Endodermal cell (in vitro differentiated cells): Measurements from ENCODE around the gene FGFRL1. TPM values are rescaled to one million over a fixed set of nuclear protein-coding genes. Genes with fewer than 3 reads are reported as not detected.

Experiments
- DNase-seq: peaks from one replicate; pipeline ENCODE4 v3.0.0-alpha.2; 2017
- H3K27ac ChIP-seq: 2 replicates; pipeline ENCODE4 v1.5.1; 2013; ENCODE audit warnings: mild to moderate bottlenecking, low read depth, low read length, moderate library complexity
- H3K27me3 ChIP-seq: 2 replicates; pipeline ENCODE4 v1.6.1; 2013; ENCODE audit warnings: mild to moderate bottlenecking, low read length, moderate library complexity; ENCODE audit not compliant: insufficient read depth, control insufficient read depth, poor library complexity, severe bottlenecking
- H3K36me3 ChIP-seq: 2 replicates; pipeline ENCODE4 v1.7.0; 2013; ENCODE audit warnings: mild to moderate bottlenecking, low read length, moderate library complexity; ENCODE audit not compliant: control insufficient read depth, insufficient read depth
- H3K4me1 ChIP-seq: one replicate; pipeline ENCODE4 v1.7.0; 2013; ENCODE audit warnings: low read length; ENCODE audit not compliant: control insufficient read depth, insufficient read depth
- H3K4me3 ChIP-seq: 2 replicates; pipeline ENCODE4 v1.5.1; 2013; ENCODE audit warnings: mild to moderate bottlenecking, low read length, moderate library complexity
- H3K9ac ChIP-seq: 2 replicates; pipeline ENCODE4 v1.6.1; 2013; ENCODE audit warnings: mild to moderate bottlenecking, low read length, moderate library complexity; ENCODE audit not compliant: poor library complexity, severe bottlenecking; ENCODE audit errors: extremely low read depth
- H3K9me3 ChIP-seq: 2 replicates; pipeline ENCODE4 v1.6.1; 2013; ENCODE audit warnings: mild to moderate bottlenecking, low read length, moderate library complexity; ENCODE audit not compliant: control insufficient read depth
- H3K27ac Mint-ChIP-seq: 2 replicates; pipeline ENCODE4 v1.8.0; 2020; ENCODE audit warnings: mixed read lengths
- H3K27me3 Mint-ChIP-seq: 2 replicates; pipeline ENCODE4 v1.8.0; 2021; ENCODE audit warnings: mild to moderate bottlenecking, mixed read lengths; ENCODE audit not compliant: insufficient read depth
- H3K36me3 Mint-ChIP-seq: 2 replicates; pipeline ENCODE4 v1.8.0; 2020; ENCODE audit warnings: low read depth, mixed read lengths
- H3K4me1 Mint-ChIP-seq: 2 replicates; pipeline ENCODE4 v1.8.0; 2020; ENCODE audit warnings: mixed read lengths
- H3K4me3 Mint-ChIP-seq: 2 replicates; pipeline ENCODE4 v1.8.0; 2020; ENCODE audit warnings: mild to moderate bottlenecking, moderate library complexity, mixed read lengths
- H3K9me3 Mint-ChIP-seq: 2 replicates; pipeline ENCODE4 v1.8.0; 2020; ENCODE audit warnings: mild to moderate bottlenecking, mixed read lengths
- WGBS, 2 experiments: methylation state at CpG; one replicate each; pipeline versions ENCODE4 v1.1.5 to v1.1.7; 2013; ENCODE audit warnings: missing lambda C conversion rate in 2 of 2, mixed read lengths in 1 of 2; ENCODE audit not compliant: insufficient coverage in 1 of 2, insufficient read length in 1 of 2; 5-methylcytosine and 5-hydroxymethylcytosine counted together
- total RNA-seq, 2 donors: library from RNA; stranded (reverse); fragmentation: NEBNext Ultra II Directional in 1 of 2; extraction: Animal tissue kit (Norgen Biotek cat#: 25700) in 1 of 2; gene quantifications; 2 replicates in 1 of 2; 3 replicates in 1 of 2; pipeline ENCODE4 v1.2.1, GENCODE V29; 2021
- TF ChIP-seq, protein P1 (sequence below): fragments of 200-600 bp; sonication (generic); conservative IDR thresholded peaks from 2 replicates; pipeline ENCODE4 v1.5.0; 2021; ENCODE audit warnings: antibody characterized with exemption, mild to moderate bottlenecking

The FGFRL1 gene
- total RNA-seq, 2 donors from 2014 or later: 51.0 to 93.3 TPM

DNA sequence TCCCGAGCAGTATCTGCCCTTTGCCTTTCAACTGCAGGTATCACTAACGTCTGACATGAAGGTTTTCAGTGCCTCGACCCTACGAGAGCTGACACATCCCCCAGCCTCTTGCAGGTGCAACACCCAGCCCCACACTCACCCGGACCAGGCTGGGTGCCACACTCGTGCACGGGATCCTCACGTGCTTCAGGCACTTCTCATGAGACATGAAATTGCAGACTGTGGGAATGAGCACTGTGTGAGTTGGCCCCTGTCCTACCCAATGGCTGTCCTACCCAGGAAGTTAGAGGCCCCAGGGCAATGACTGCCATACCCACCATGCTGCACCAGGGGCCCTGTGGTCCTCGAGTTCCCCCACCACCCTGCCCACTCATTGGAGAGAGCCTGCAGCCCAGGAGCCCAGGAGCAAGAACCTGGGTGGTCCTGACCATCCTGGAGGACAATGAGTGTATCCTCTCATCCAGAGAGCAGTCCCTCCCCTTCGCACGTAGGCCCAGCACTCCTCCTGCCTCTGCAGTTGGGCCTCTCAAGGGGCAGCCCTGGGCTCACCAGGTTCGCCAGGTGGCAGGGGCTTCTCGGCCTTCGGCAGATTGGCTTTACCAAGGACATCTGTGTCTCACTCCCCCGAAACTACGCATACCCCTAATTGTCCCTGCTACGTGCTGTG lies 40.4 kb upstream of the FGFRL1 start:
- H3K36me3 Mint-ChIP-seq: peaks cover 3% of the 10 kb centered on the region
- Histone ChIP-seq H3K4me1 (no peaks in the 10 kb centered on the region), H3K9me3 (no peaks in the 10 kb centered on the region), H3K9ac (no peak overlapping the region), H3K27ac (no peak overlapping the region), H3K27me3 (peaks cover 9% of the 10 kb centered on the region), H3K4me3 (no peak overlapping the region), H3K36me3 (no peaks in the 10 kb centered on the region)
- H3K4me3 Mint-ChIP-seq: no peak overlapping the region
- 81 to 84% methylated on average over 17 of the region's 17 CpGs for WGBS, 2 experiments
- H3K9me3 Mint-ChIP-seq: peaks cover 7% of the 10 kb centered on the region
- DNase-seq: no peak
- peaks cover 8% of the 10 kb centered on the region for H3K4me1 Mint-ChIP-seq
- H3K27ac Mint-ChIP-seq: no peak overlapping the region
- TF ChIP-seq, protein P1, sequence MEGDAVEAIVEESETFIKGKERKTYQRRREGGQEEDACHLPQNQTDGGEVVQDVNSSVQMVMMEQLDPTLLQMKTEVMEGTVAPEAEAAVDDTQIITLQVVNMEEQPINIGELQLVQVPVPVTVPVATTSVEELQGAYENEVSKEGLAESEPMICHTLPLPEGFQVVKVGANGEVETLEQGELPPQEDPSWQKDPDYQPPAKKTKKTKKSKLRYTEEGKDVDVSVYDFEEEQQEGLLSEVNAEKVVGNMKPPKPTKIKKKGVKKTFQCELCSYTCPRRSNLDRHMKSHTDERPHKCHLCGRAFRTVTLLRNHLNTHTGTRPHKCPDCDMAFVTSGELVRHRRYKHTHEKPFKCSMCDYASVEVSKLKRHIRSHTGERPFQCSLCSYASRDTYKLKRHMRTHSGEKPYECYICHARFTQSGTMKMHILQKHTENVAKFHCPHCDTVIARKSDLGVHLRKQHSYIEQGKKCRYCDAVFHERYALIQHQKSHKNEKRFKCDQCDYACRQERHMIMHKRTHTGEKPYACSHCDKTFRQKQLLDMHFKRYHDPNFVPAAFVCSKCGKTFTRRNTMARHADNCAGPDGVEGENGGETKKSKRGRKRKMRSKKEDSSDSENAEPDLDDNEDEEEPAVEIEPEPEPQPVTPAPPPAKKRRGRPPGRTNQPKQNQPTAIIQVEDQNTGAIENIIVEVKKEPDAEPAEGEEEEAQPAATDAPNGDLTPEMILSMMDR: no peak
- H3K27me3 Mint-ChIP-seq: peaks cover 31% of the 10 kb centered on the region

DNA sequence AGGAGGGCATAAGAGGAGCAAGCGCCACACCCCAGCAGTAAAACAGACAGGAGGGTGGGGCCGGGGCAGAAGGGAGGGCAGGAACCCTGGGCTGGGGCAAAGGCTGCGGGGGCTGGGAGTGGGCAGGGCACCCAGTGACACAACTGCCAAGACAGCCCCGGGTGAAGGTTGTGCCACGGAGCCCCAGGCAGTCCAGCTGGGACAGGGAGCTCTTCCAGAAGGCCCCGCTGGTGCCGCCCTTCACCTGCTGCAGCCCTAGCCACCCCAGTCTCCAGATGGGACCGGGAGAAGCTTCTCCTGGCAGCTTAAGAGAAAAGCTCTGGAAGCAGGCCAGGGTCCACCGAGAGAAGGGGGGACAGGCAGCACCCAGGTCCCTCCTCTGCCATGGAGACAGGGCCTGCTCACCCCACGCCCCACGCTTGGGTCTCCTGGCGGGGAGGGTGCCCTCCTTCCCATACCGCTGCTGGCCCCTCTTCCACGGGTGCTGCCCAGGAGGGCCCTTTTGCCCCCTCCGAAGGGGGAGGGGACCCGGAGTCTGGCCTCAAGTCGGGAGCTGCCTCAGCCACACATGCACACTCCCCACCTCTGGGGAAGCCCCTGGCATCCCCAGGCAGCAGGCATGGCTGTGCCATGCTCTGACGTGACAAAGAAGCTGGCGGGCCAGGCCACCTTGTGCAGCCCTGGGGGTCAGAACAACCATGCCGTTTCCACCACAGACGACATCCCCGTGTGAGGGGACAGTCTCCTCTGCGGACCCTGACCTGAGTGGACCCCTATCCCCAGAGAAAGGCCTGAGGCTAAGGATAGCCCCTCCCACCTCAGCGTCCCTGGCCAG lies 39.5 kb upstream of the FGFRL1 start:
- H3K36me3 Mint-ChIP-seq: peaks cover 2% of the 10 kb centered on the region
- 85 to 89% methylated on average over 13 to 24 of the region's 24 CpGs for WGBS, 2 experiments
- peaks cover 8% of the 10 kb centered on the region for H3K4me1 Mint-ChIP-seq
- Histone ChIP-seq H3K4me1 (no peaks in the 10 kb centered on the region), H3K9ac (no peak overlapping the region), H3K9me3 (no peaks in the 10 kb centered on the region), H3K4me3 (peak overlapping the region; percentile 79), H3K36me3 (no peaks in the 10 kb centered on the region), H3K27ac (no peak overlapping the region), H3K27me3 (peaks cover 9% of the 10 kb centered on the region)
- TF ChIP-seq, protein P1: no peak
- H3K27me3 Mint-ChIP-seq: peaks cover 35% of the 10 kb centered on the region
- peak overlapping the region; percentile 52 for H3K4me3 Mint-ChIP-seq
- peaks cover 10% of the 10 kb centered on the region for H3K9me3 Mint-ChIP-seq
- H3K27ac Mint-ChIP-seq: no peak overlapping the region
- no peak for DNase-seq

DNA sequence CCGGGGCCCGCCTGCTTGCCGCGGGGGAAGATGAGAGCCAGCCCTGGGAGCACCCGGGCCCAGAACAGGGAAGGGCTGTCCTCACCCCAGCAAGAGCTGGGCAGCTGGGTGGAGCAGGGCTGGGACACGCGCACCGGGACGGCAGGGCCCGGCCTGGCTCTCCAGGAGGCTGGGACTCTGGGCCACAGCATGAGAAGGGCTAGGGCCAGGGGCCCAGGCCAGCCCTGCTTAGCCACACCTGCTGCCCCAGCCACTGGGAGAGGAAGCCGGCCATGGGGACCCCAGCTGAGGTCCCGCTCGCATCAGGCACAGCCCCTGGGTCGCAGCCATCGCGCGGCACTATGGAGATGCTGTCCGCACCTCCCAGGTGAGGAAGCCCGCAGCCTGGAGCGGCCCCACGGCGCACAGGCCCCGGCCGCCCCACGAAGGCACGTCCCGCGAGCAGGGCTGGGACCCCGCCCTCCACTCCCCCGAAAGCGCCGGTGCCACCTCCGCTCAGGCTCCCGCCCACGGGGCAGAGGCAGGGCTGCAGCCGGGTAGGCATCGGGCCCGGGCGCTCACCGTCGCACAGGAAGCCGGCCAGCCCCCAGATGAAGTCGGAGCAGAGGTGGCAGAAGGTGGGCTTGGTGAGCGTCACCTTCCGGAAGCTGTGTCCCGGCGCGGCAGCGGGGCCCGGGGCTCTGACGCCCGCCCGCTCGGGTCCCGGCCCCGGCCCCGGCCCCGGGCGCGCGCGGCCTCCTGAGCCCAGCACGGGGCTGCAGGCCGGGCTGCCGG lies 38.6 kb upstream of the FGFRL1 start:
- TF ChIP-seq, protein P1: no peak
- DNase-seq: peak; percentile 81
- H3K27me3 Mint-ChIP-seq: peaks cover 39% of the 10 kb centered on the region

More for the DNA sequence above, 38.6 kb upstream of the FGFRL1 start:
- WGBS, 2 experiments: 4 to 15% methylated on average over 3 to 65 of the region's 65 CpGs
- no peaks in the 10 kb centered on the region for H3K9me3 ChIP-seq
- H3K9ac ChIP-seq: peak overlapping the region; percentile 11
- peaks cover 10% of the 10 kb centered on the region for H3K9me3 Mint-ChIP-seq
- H3K36me3 ChIP-seq: no peaks in the 10 kb centered on the region
- H3K36me3 Mint-ChIP-seq: peaks cover 2% of the 10 kb centered on the region
- peak overlapping the region; percentile 52 for H3K4me3 Mint-ChIP-seq
- H3K4me1 ChIP-seq: no peaks in the 10 kb centered on the region
- H3K4me3 ChIP-seq: peak overlapping the region; percentile 79
- peaks cover 8% of the 10 kb centered on the region for H3K4me1 Mint-ChIP-seq
- no peak overlapping the region for H3K27ac Mint-ChIP-seq
- H3K27me3 ChIP-seq: peaks cover 9% of the 10 kb centered on the region
- no peak overlapping the region for H3K27ac ChIP-seq
